ENCODE data around the gene BRIP1. TPM values are rescaled to one million over a fixed set of nuclear protein-coding genes. Genes with fewer than 3 reads are reported as not detected.

The BRIP1 gene
- total and polyA plus RNA-seq, 2 donors (not counting 1 experiment from before 2014, with no cell fraction given): 4.0 to 8.1 TPM

GRCh38 chr17:61869138-61869537, 5.8 kb upstream of the BRIP1 start:
- DNase-seq (ENCODE audit: low read depth in 2 of 2): no peak
- Histone ChIP-seq H4K20me1 (ENCODE audit: control insufficient read depth, extremely low read depth, insufficient read depth, low read length) (no peaks in the 10 kb centered on the region), H3K4me2 (ENCODE audit: extremely low read depth, insufficient read depth, low read length) (no peak overlapping the region), H3K4me1 (ENCODE audit: control insufficient read depth, extremely low read depth, insufficient read depth, low read length) (no peaks in the 10 kb centered on the region), H3K27ac (ENCODE audit: insufficient read depth, low read length) (no peak overlapping the region), H3K79me2 (ENCODE audit: control insufficient read depth, insufficient read depth, low read length) (no peaks in the 10 kb centered on the region), H3K36me3 (ENCODE audit: control insufficient read depth, insufficient read depth, low read length) (no peaks in the 10 kb centered on the region), H3K9ac (ENCODE audit: insufficient read depth, low read length) (no peak overlapping the region), H3K27me3 (ENCODE audit: control insufficient read depth, insufficient read depth, low read length) (no peaks in the 10 kb centered on the region), H2AFZ (ENCODE audit: low read length) (no peak overlapping the region), H3K4me3 (replicated peaks in 1 of 4; ENCODE audit: control extremely low read depth in 1 of 4, insufficient read depth in 1 of 4, low read depth in 3 of 4, low read length in 4 of 4) (no peak overlapping the region), H3K9me3 (ENCODE audit: control insufficient read depth, insufficient read depth, low read depth, low read length) (no peaks in the 10 kb centered on the region)
- TF ChIP-seq EZH2 (IDR thresholded peaks at IDR 0.05; ENCODE audit: low read length, missing control alignments): no peak
- TF ChIP-seq, protein P1, sequence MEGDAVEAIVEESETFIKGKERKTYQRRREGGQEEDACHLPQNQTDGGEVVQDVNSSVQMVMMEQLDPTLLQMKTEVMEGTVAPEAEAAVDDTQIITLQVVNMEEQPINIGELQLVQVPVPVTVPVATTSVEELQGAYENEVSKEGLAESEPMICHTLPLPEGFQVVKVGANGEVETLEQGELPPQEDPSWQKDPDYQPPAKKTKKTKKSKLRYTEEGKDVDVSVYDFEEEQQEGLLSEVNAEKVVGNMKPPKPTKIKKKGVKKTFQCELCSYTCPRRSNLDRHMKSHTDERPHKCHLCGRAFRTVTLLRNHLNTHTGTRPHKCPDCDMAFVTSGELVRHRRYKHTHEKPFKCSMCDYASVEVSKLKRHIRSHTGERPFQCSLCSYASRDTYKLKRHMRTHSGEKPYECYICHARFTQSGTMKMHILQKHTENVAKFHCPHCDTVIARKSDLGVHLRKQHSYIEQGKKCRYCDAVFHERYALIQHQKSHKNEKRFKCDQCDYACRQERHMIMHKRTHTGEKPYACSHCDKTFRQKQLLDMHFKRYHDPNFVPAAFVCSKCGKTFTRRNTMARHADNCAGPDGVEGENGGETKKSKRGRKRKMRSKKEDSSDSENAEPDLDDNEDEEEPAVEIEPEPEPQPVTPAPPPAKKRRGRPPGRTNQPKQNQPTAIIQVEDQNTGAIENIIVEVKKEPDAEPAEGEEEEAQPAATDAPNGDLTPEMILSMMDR (conservative IDR thresholded peaks at IDR 0.05 in 1 of 2, IDR thresholded peaks at IDR 0.05 in 1 of 2; ENCODE audit: low read depth in 1 of 2, low read length in 2 of 2): no peak

GRCh38 chr17:61868074-61868473, 4.7 kb upstream of the BRIP1 start:
- no peaks in the 10 kb centered on the region for H3K36me3 ChIP-seq (ENCODE audit: control insufficient read depth, insufficient read depth, low read length)
- no peak overlapping the region for H3K4me2 ChIP-seq (ENCODE audit: extremely low read depth, insufficient read depth, low read length)
- H3K9me3 ChIP-seq (ENCODE audit: control insufficient read depth, insufficient read depth, low read depth, low read length): no peaks in the 10 kb centered on the region
- no peak overlapping the region for H3K4me3 ChIP-seq (replicated peaks in 1 of 4; ENCODE audit: control extremely low read depth in 1 of 4, insufficient read depth in 1 of 4, low read depth in 3 of 4, low read length in 4 of 4)
- H3K27ac ChIP-seq (ENCODE audit: insufficient read depth, low read length): no peak overlapping the region
- TF ChIP-seq EZH2 (IDR thresholded peaks at IDR 0.05; ENCODE audit: low read length, missing control alignments): no peak
- TF ChIP-seq, protein P1 (conservative IDR thresholded peaks at IDR 0.05 in 1 of 2, IDR thresholded peaks at IDR 0.05 in 1 of 2; ENCODE audit: low read depth in 1 of 2, low read length in 2 of 2): no peak
- no peak for DNase-seq (ENCODE audit: low read depth in 2 of 2)
- no peaks in the 10 kb centered on the region for H3K27me3 ChIP-seq (ENCODE audit: control insufficient read depth, insufficient read depth, low read length)
- no peaks in the 10 kb centered on the region for H3K4me1 ChIP-seq (ENCODE audit: control insufficient read depth, extremely low read depth, insufficient read depth, low read length)
- no peaks in the 10 kb centered on the region for H3K79me2 ChIP-seq (ENCODE audit: control insufficient read depth, insufficient read depth, low read length)
- H4K20me1 ChIP-seq (ENCODE audit: control insufficient read depth, extremely low read depth, insufficient read depth, low read length): no peaks in the 10 kb centered on the region
- no peak overlapping the region for H2AFZ ChIP-seq (ENCODE audit: low read length)
- no peak overlapping the region for H3K9ac ChIP-seq (ENCODE audit: insufficient read depth, low read length)

- H3K4me2 ChIP-seq (ENCODE audit: extremely low read depth, insufficient read depth, low read length): no peak overlapping the region
- H3K27me3 ChIP-seq (ENCODE audit: control insufficient read depth, insufficient read depth, low read length): no peaks in the 10 kb centered on the region
- no peak overlapping the region for H3K27ac ChIP-seq (ENCODE audit: insufficient read depth, low read length)
- no peaks in the 10 kb centered on the region for H4K20me1 ChIP-seq (ENCODE audit: control insufficient read depth, extremely low read depth, insufficient read depth, low read length)
- DNase-seq (ENCODE audit: low read depth in 2 of 2): no peak
- no peak for TF ChIP-seq EZH2 (IDR thresholded peaks at IDR 0.05; ENCODE audit: low read length, missing control alignments)
- TF ChIP-seq, protein P1 (conservative IDR thresholded peaks at IDR 0.05 in 1 of 2, IDR thresholded peaks at IDR 0.05 in 1 of 2; ENCODE audit: low read depth in 1 of 2, low read length in 2 of 2): no peak
- H3K9me3 ChIP-seq (ENCODE audit: control insufficient read depth, insufficient read depth, low read depth, low read length): no peaks in the 10 kb centered on the region
- no peak overlapping the region for H2AFZ ChIP-seq (ENCODE audit: low read length)
- no peak overlapping the region for H3K9ac ChIP-seq (ENCODE audit: insufficient read depth, low read length)
- no peaks in the 10 kb centered on the region for H3K36me3 ChIP-seq (ENCODE audit: control insufficient read depth, insufficient read depth, low read length)
- no peak overlapping the region for H3K4me3 ChIP-seq (replicated peaks in 1 of 4; ENCODE audit: control extremely low read depth in 1 of 4, insufficient read depth in 1 of 4, low read depth in 3 of 4, low read length in 4 of 4)
- H3K79me2 ChIP-seq (ENCODE audit: control insufficient read depth, insufficient read depth, low read length): peaks cover 8% of the 10 kb centered on the region
- H3K4me1 ChIP-seq (ENCODE audit: control insufficient read depth, extremely low read depth, insufficient read depth, low read length): peaks cover 2% of the 10 kb centered on the region
These were observed 3.7 kb upstream of the BRIP1 start for GRCh38 chr17:61867033-61867432.
